Activated naive CD4-positive, alpha-beta T cell treated with anti-CD3 and anti-CD28 coated beads for 36 hours (primary cell): ENCODE measurements around the gene EHD4. TPM values are rescaled to one million over a fixed set of nuclear protein-coding genes. Genes with fewer than 3 reads are reported as not detected.

Source experiments
- CTCF ChIA-PET: fragments of 350-600 bp; sonication (Branson Sonifier 250); formaldehyde crosslinking; loops from one replicate; lab custom pipeline; 2021; ENCODE audit warnings: antibody characterized with exemption; lab: Charles Lee
- DNase-seq: peaks from one replicate; pipeline ENCODE4 v3.0.0-alpha.2; 2020
- H3K27ac Mint-ChIP-seq: one replicate; pipeline ENCODE4 v1.8.0; 2021; ENCODE audit warnings: mild to moderate bottlenecking, mixed read lengths
- H3K27me3 Mint-ChIP-seq: one replicate; pipeline ENCODE4 v1.8.0; 2021; ENCODE audit warnings: low read depth, mixed read lengths
- H3K36me3 Mint-ChIP-seq: one replicate; pipeline ENCODE4 v1.8.0; 2021; ENCODE audit warnings: low read depth, mixed read lengths
- H3K4me1 Mint-ChIP-seq: one replicate; pipeline ENCODE4 v1.8.0; 2021; ENCODE audit warnings: low read depth, mixed read lengths
- H3K4me3 Mint-ChIP-seq: one replicate; pipeline ENCODE4 v1.8.0; 2021; ENCODE audit warnings: mild to moderate bottlenecking, moderate library complexity, mixed read lengths
- H3K9me3 Mint-ChIP-seq: one replicate; pipeline ENCODE4 v1.8.0; 2021; ENCODE audit warnings: mixed read lengths
- intact Hi-C: fragments of 100-400 bp; cut with micrococcal nuclease; formaldehyde crosslinking; loops from one replicate; pipeline ENCODE4 v1.15.1; 2023
- total RNA-seq, 2 experiments: library from RNA; stranded (reverse); gene quantifications; one replicate each; pipeline ENCODE4 v1.2.3, GENCODE V29; 2021

EHD4 gene
- total RNA-seq, 2 experiments from 2014 or later, result 30.1 to 31.8 TPM

GRCh38 chr15:41903782-41904181, 68.6 kb downstream of the EHD4 start:
- CTCF ChIA-PET, result interaction anchor here (0.8 to 3.9 kb wide), 8 partner anchors 9 to 346 kb away, joined by 3 to 26 read pairs (median 4); partner anchors contain the start of gene MAPKBP1
- Mint-ChIP-seq H3K27me3 (no peaks in the 10 kb centered on the region), H3K4me1 (peaks cover 11% of the 10 kb centered on the region), H3K4me3 (no peak overlapping the region), H3K36me3 (peaks cover 38% of the 10 kb centered on the region), H3K9me3 (no peaks in the 10 kb centered on the region), H3K27ac (no peak overlapping the region)
- intact Hi-C loops, result loop anchor here (1.0 to 5.0 kb wide), 6 partner anchors 33 to 346 kb away; partner anchors contain the start of gene MAPKBP1
- no peak for DNase-seq

GRCh38 chr15:41901431-41901830, 70.9 kb downstream of the EHD4 start:
- Mint-ChIP-seq H3K36me3 (peaks cover 25% of the 10 kb centered on the region), H3K27me3 (no peaks in the 10 kb centered on the region), H3K27ac (no peak overlapping the region), H3K4me1 (peaks cover 18% of the 10 kb centered on the region), H3K4me3 (no peak overlapping the region), H3K9me3 (no peaks in the 10 kb centered on the region)
- intact Hi-C loops, result loop anchor here (5.0 kb wide), 1 partner anchor 299 kb away; no protein-coding TSS in a partner anchor
- no peak for DNase-seq
- CTCF ChIA-PET, result interaction anchor here (1.9 kb wide), 1 partner anchor 128 kb away, joined by 5 read pairs; the partner anchor contains the start of gene MAPKBP1

DNA sequence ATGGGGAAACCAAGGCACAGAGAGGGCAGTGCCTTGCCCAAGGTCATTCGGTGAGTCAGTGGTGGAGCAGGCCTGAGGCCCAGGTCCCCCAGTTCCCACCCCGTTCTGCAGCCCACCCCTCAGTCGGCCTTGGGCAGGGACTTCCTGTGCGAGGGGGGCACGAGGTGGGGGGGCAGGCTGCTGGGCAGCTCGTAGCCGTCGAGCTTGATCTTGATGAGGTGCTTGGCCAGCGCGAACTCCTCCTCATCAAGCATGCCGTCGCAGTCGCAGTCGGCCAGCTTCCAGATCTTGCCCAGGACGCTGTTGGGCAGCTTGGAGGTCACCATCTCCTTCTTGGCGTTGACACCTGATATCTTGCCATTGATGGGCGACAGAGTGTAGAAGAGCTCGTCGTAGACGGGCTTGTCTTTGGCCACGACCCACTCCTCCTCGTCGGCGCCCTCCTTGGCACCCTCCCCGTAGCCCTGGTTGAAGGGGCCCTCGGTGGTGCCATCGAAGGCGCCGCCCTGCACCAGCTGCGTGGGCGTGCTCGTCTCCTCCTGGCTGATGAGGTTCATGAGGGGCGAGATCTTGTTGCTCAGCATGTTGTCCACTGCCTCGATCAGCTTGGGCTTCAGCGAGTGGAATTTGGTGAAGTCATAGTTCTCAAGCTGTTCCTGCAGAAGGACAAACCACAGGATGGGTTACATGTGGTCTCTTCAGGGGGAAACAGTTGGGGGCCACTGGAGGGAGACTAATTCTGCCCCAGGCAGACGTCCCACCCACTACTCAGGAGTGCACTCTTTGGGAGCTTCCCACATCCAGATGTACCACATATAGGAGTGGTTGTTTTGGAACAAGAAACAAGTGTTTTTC, 71.6 kb downstream of the EHD4 start:
- Mint-ChIP-seq H3K27ac (no peak overlapping the region), H3K9me3 (no peaks in the 10 kb centered on the region), H3K36me3 (peaks cover 21% of the 10 kb centered on the region), H3K4me1 (peaks cover 18% of the 10 kb centered on the region), H3K4me3 (no peak overlapping the region), H3K27me3 (no peaks in the 10 kb centered on the region)
- CTCF ChIA-PET, result interaction anchor here (1.9 kb wide), 1 partner anchor 127 kb away, joined by 5 read pairs; the partner anchor contains the start of gene MAPKBP1
- intact Hi-C loops, result loop anchor here (5.0 kb wide), 1 partner anchor 298 kb away; no protein-coding TSS in a partner anchor
- no peak for DNase-seq

- no peak for DNase-seq
- Mint-ChIP-seq H3K4me1 (peaks cover 20% of the 10 kb centered on the region), H3K4me3 (no peak overlapping the region), H3K9me3 (no peaks in the 10 kb centered on the region), H3K36me3 (peaks cover 16% of the 10 kb centered on the region), H3K27me3 (no peaks in the 10 kb centered on the region), H3K27ac (no peak overlapping the region)
- intact Hi-C loops, result loop anchor here (5.0 kb wide), 1 partner anchor 298 kb away; no protein-coding TSS in a partner anchor
- CTCF ChIA-PET, result interaction anchor here (1.9 kb wide), 1 partner anchor 126 kb away, joined by 5 read pairs; the partner anchor contains the start of gene MAPKBP1
Measured at GRCh38 chr15:41899854-41900442, 72.4 kb downstream of the EHD4 start.

GRCh38 chr15:41897363-41897799, 75.0 kb downstream of the EHD4 start:
- intact Hi-C loops, result no loop called here
- CTCF ChIA-PET, result no interaction called here
- DNase-seq, result no peak
- Mint-ChIP-seq H3K36me3 (peaks cover 11% of the 10 kb centered on the region), H3K27ac (no peak overlapping the region), H3K9me3 (no peaks in the 10 kb centered on the region), H3K4me3 (no peak overlapping the region), H3K27me3 (no peaks in the 10 kb centered on the region), H3K4me1 (peaks cover 35% of the 10 kb centered on the region)

DNA sequence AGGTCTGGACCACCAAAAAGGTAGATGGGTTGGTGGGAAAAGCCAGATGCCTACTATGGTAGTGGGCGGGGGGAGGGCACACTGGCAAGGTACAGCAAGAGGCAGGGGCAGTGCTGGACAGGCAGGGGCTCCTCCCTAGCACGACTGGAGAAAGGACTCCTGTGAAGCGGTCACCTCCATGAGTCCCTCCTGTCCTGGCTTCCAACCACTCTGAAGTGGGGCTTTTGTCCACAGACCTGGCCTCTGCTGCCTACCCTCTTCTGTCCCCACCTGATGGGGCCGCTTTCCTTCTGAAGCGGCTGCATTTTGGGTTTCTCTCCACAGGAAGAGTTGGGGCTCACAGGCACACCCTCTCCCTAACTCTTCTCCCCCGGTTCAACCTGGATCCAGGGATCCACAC, 75.8 kb downstream of the EHD4 start:
- Mint-ChIP-seq H3K27me3 (no peaks in the 10 kb centered on the region), H3K4me1 (peaks cover 37% of the 10 kb centered on the region), H3K4me3 (no peak overlapping the region), H3K27ac (no peak overlapping the region), H3K36me3 (peaks cover 11% of the 10 kb centered on the region), H3K9me3 (no peaks in the 10 kb centered on the region)
- intact Hi-C loops, result no loop called here
- DNase-seq, result no peak
- CTCF ChIA-PET, result no interaction called here

- no peak overlapping the region for H3K4me3 Mint-ChIP-seq
- intact Hi-C loops, result loop anchor here (2.0 kb wide), 1 partner anchor 67 kb away; the partner anchor contains the start of gene JMJD7
Measured at GRCh38 chr15:41895957-41896356, 76.4 kb downstream of the EHD4 start.

GRCh38 chr15:41895491-41895890, 76.9 kb downstream of the EHD4 start:
- intact Hi-C loops, result loop anchor here (2.0 kb wide), 1 partner anchor 67 kb away; the partner anchor contains the start of gene JMJD7
- peaks cover 4% of the 10 kb centered on the region for H3K36me3 Mint-ChIP-seq
- no peaks in the 10 kb centered on the region for H3K27me3 Mint-ChIP-seq
- peak overlapping the region; percentile 71 for H3K27ac Mint-ChIP-seq
- CTCF ChIA-PET, result interaction anchor here (0.9 to 2.0 kb wide), 5 partner anchors 8 to 200 kb away, joined by 3 to 10 read pairs (median 4); no protein-coding TSS in a partner anchor
- DNase-seq, result no peak
- H3K4me3 Mint-ChIP-seq, result no peak overlapping the region
- peaks cover 37% of the 10 kb centered on the region for H3K4me1 Mint-ChIP-seq
- no peaks in the 10 kb centered on the region for H3K9me3 Mint-ChIP-seq

More at GRCh38 chr15:41895957-41896356, 76.4 kb downstream of the EHD4 start:
- DNase-seq, result no peak
- H3K27me3 Mint-ChIP-seq, result no peaks in the 10 kb centered on the region
- peaks cover 6% of the 10 kb centered on the region for H3K36me3 Mint-ChIP-seq
- H3K4me1 Mint-ChIP-seq, result peaks cover 37% of the 10 kb centered on the region
- H3K27ac Mint-ChIP-seq, result peak overlapping the region; percentile 30
- CTCF ChIA-PET, result interaction anchor here (1.0 to 2.0 kb wide), 4 partner anchors 9 to 199 kb away, joined by 3 to 10 read pairs (median 6); no protein-coding TSS in a partner anchor
- no peaks in the 10 kb centered on the region for H3K9me3 Mint-ChIP-seq

- peak; percentile 85 for DNase-seq
- intact Hi-C loops, result loop anchor here (2.0 kb wide), 1 partner anchor 66 kb away; the partner anchor contains the start of gene JMJD7
- peak overlapping the region; percentile 9 for H3K4me3 Mint-ChIP-seq
- H3K36me3 Mint-ChIP-seq, result peaks cover 4% of the 10 kb centered on the region
- H3K27me3 Mint-ChIP-seq, result no peaks in the 10 kb centered on the region
- peaks cover 37% of the 10 kb centered on the region for H3K4me1 Mint-ChIP-seq
- H3K9me3 Mint-ChIP-seq, result no peaks in the 10 kb centered on the region
- H3K27ac Mint-ChIP-seq, result peak overlapping the region; percentile 71
- CTCF ChIA-PET, result interaction anchor here (0.9 to 2.0 kb wide), 5 partner anchors 8 to 200 kb away, joined by 3 to 10 read pairs (median 4); no protein-coding TSS in a partner anchor
Measured at GRCh38 chr15:41894791-41895463, 77.4 kb downstream of the EHD4 start.

- no peaks in the 10 kb centered on the region for H3K9me3 Mint-ChIP-seq
- intact Hi-C loops, result loop anchor here (2.0 kb wide), 1 partner anchor 66 kb away; the partner anchor contains the start of gene JMJD7
- H3K27me3 Mint-ChIP-seq, result no peaks in the 10 kb centered on the region
- CTCF ChIA-PET, result interaction anchor here (1.9 to 2.0 kb wide), 2 partner anchors 10 to 122 kb away, joined by 7 to 10 read pairs; no protein-coding TSS in a partner anchor
- H3K4me3 Mint-ChIP-seq, result no peak overlapping the region
- H3K27ac Mint-ChIP-seq, result no peak overlapping the region
- H3K36me3 Mint-ChIP-seq, result peaks cover 4% of the 10 kb centered on the region
- peaks cover 37% of the 10 kb centered on the region for H3K4me1 Mint-ChIP-seq
- no peak for DNase-seq
Measured at GRCh38 chr15:41894251-41894790, 78.0 kb downstream of the EHD4 start.
